HepG2 (cell line): ENCODE measurements around the gene THAP10. TPM values are rescaled to one million over a fixed set of nuclear protein-coding genes. Genes with fewer than 3 reads are reported as not detected.
"Not testable (repeated sequence)": the region's sequence is repeated elsewhere in the genome, so short reads cannot be mapped to it uniquely, and the experiment has no call there.

Experiments used
- ATAC-seq: fragments of 200-7000 bp; cut with Tn5 transposase; 3 replicates; pipeline ENCODE4 v1.9.1; 2020; ENCODE audit warnings: mild to moderate bottlenecking, moderate library complexity
- BruUV-seq: library from RNA; stranded (reverse); fragments of 400-500 nt; replicated peaks from 2 replicates; lab custom pipeline; 2021; lab: Mats Ljungman, UMichigan
- CTCF ChIA-PET: fragments of 300-600 bp; formaldehyde crosslinking; extraction: SDS; loops from one replicate; lab custom pipeline; 2021; ENCODE audit warnings: low total read pairs, inconsistent platforms, low intra/inter-chr PET ratio; lab: Yijun Ruan, JAX
- POLR2A ChIA-PET: fragments of 350-600 bp; sonication (Branson Sonifier 250); formaldehyde crosslinking; loops from one replicate; lab custom pipeline; 2020; ENCODE audit warnings: antibody characterized with exemption, inconsistent platforms; lab: Yijun Ruan, JAX
- DNase-seq: peaks from one replicate; pipeline ENCODE4 v3.0.0-alpha.2; 2015; ENCODE audit warnings: low spot score
- FAIRE-seq: peaks from 3 replicates; lab custom pipeline; 2011; peaks lifted over from hg19 to GRCh38; lab: Jason Lieb, UNC
- H2AFZ ChIP-seq: one replicate; pipeline ENCODE4 v1.6.1; 2011; ENCODE audit warnings: low read length, inconsistent platforms
- H3K27ac ChIP-seq: fragments of 300-600 bp; 3 replicates; pipeline ENCODE4 v1.8.0; 2011; ENCODE audit warnings: mixed run types, mild to moderate bottlenecking, mixed read lengths, low read length, inconsistent platforms; ENCODE audit not compliant: insufficient read depth; ENCODE audit errors: extremely low read length
- H3K27me3 ChIP-seq, 2 experiments: fragments of 200-600 bp in 1 of 2; 2 replicates in 1 of 2; 3 replicates in 1 of 2; pipeline versions ENCODE4 v1.6.0 to v1.8.0; 2011; ENCODE audit warnings: low read length in 2 of 2, mild to moderate bottlenecking in 2 of 2, moderate library complexity in 2 of 2, inconsistent platforms in 1 of 2; ENCODE audit not compliant: insufficient read depth in 2 of 2, control insufficient read depth in 1 of 2
- H3K36me3 ChIP-seq, 2 experiments: fragments of 200-600 bp in 1 of 2; replicated peaks in 1 of 2; 2 replicates in 1 of 2; 3 replicates in 1 of 2; pipeline versions ENCODE4 v1.5.1 to v1.8.0; 2011; ENCODE audit warnings: low read length in 2 of 2, inconsistent platforms in 1 of 2; ENCODE audit not compliant: insufficient read depth in 2 of 2, control insufficient read depth in 1 of 2
- H3K4me1 ChIP-seq: 2 replicates; pipeline ENCODE4 v1.5.1; 2012; ENCODE audit warnings: low read length, inconsistent platforms; ENCODE audit not compliant: insufficient read depth
- H3K4me2 ChIP-seq: 2 replicates; pipeline ENCODE4 v1.6.0; 2011; ENCODE audit warnings: low read depth, low read length, inconsistent platforms
- H3K4me3 ChIP-seq, 3 experiments: fragments of 200-600 bp in 1 of 3; sonication (generic), shearing (Covaris generic) in 1 of 3; replicated peaks in 1 of 3; 2 replicates each; pipeline ENCODE4 v1.5.1; 2011 to 2016; ENCODE audit warnings: low read length in 3 of 3, inconsistent platforms in 2 of 3, low read depth in 2 of 3, mild to moderate bottlenecking in 2 of 3, control low read depth in 1 of 3, mixed read lengths in 1 of 3; ENCODE audit not compliant: insufficient read depth in 1 of 3
- H3K79me2 ChIP-seq: one replicate; pipeline ENCODE4 v1.6.1; 2011; ENCODE audit warnings: low read length, inconsistent platforms; ENCODE audit not compliant: insufficient read depth
- H3K9ac ChIP-seq: 2 replicates; pipeline ENCODE4 v1.6.0; 2011; ENCODE audit warnings: mild to moderate bottlenecking, low read depth, low read length, inconsistent platforms; ENCODE audit not compliant: insufficient read depth
- H3K9me3 ChIP-seq: 2 replicates; pipeline ENCODE4 v1.5.1; 2012; ENCODE audit warnings: mild to moderate bottlenecking, low read length
- H4K20me1 ChIP-seq: 2 replicates; pipeline ENCODE4 v1.6.0; 2011; ENCODE audit warnings: inconsistent platforms, mild to moderate bottlenecking, low read length, moderate library complexity; ENCODE audit not compliant: insufficient read depth
- EHMT2 ChIP-seq: fragments of 200-600 bp; sonication (generic); IDR thresholded peaks from 2 replicates; pipeline ENCODE4 v1.7.0; 2017; ENCODE audit warnings: antibody characterized with exemption, low read depth, low read length, borderline replicate concordance
- FOSL1 ChIP-seq: sonication (generic); formaldehyde crosslinking; IDR thresholded peaks from 2 replicates; pipeline ENCODE4 v1.9.0; 2021; ENCODE audit warnings: missing genetic modification reagents, borderline replicate concordance
- GTF2F1 ChIP-seq: fragments of 150-350 bp; IDR thresholded peaks from 2 replicates; pipeline ENCODE4 v1.6.1; 2014; ENCODE audit warnings: low read length
- JDP2 ChIP-seq: sonication (generic); formaldehyde crosslinking; IDR thresholded peaks from 2 replicates; pipeline ENCODE4 v1.8.1; 2022; ENCODE audit warnings: missing genetic modification reagents, borderline replicate concordance
- MEIS1 ChIP-seq: sonication (generic); formaldehyde crosslinking; IDR thresholded peaks from 2 replicates; pipeline ENCODE4 v1.9.0; 2021; ENCODE audit warnings: mild to moderate bottlenecking, missing genetic modification reagents, moderate library complexity, borderline replicate concordance
- NR2F6 ChIP-seq, 2 experiments: IDR thresholded peaks; 2 replicates each; pipeline ENCODE4 v1.6.1; 2016; ENCODE audit warnings: antibody characterized with exemption in 1 of 2, mild to moderate bottlenecking in 1 of 2
- PRMT3 ChIP-seq: sonication (generic); formaldehyde crosslinking; IDR thresholded peaks from 2 replicates; pipeline ENCODE4 v1.8.1; 2022; ENCODE audit warnings: low read depth, mild to moderate bottlenecking, moderate library complexity, missing genetic modification reagents, borderline replicate concordance
- YEATS4 ChIP-seq: sonication (generic); formaldehyde crosslinking; IDR thresholded peaks from 2 replicates; pipeline ENCODE4 v1.4.0; 2020; ENCODE audit warnings: missing genetic modification reagents, borderline replicate concordance
- ZSCAN12 ChIP-seq: sonication (generic); formaldehyde crosslinking; IDR thresholded peaks from 2 replicates; pipeline ENCODE4 v1.9.0; 2021; ENCODE audit warnings: mild to moderate bottlenecking, missing genetic modification reagents
- ZSCAN25 ChIP-seq: sonication (generic); formaldehyde crosslinking; IDR thresholded peaks from 2 replicates; pipeline ENCODE4 v1.8.0; 2022; ENCODE audit warnings: mild to moderate bottlenecking, missing genetic modification reagents
- WGBS: methylation state at CpG from one replicate; pipeline ENCODE4 v1.1.6; 2017; ENCODE audit warnings: low lambda C conversion rate; 5-methylcytosine and 5-hydroxymethylcytosine counted together
- in situ Hi-C: cut with HindIII; loops from 2 replicates; pipeline ENCODE4 v1.10.0; 2017; ENCODE audit warnings: low pct_unique_long_range_greater_than_20kb; ENCODE audit not compliant: extremely low pct_ligation_motif_present
- intact Hi-C: fragments of 100-400 bp; cut with micrococcal nuclease; formaldehyde crosslinking; loops from one replicate; pipeline ENCODE4 v1.10.0; 2022; ENCODE audit not compliant: unreplicated experiment
- polyA plus RNA-seq, 8 experiments: library from polyadenylated mRNA; depleted of rRNA in 3 of 8; stranded (reverse) in 7 of 8; unstranded in 1 of 8; fragments of >200 nt; fragmentation: Illumina TruSeq in 4 of 8; extraction: Trizol in 4 of 8; gene quantifications; 2 replicates each; pipeline versions ENCODE4 v1.2.1 to v1.2.3, GENCODE V29; 2011 to 2016; ENCODE audit warnings: low read depth in 4 of 8, missing spikeins in 1 of 8, mixed read lengths in 1 of 8; ENCODE audit not compliant: insufficient read depth in 1 of 8
- total RNA-seq, 5 experiments: library from RNA; depleted of rRNA; stranded (reverse); fragments of >200 nt; fragmentation: Illumina TruSeq; extraction: Trizol; gene quantifications; 2 replicates each; pipeline ENCODE4 v1.2.3, GENCODE V29; 2016; ENCODE audit warnings: low read depth in 1 of 5
- TF ChIP-seq, protein P1 (sequence below): sonication (generic); formaldehyde crosslinking; IDR thresholded peaks from 2 replicates; pipeline ENCODE4 v1.4.0; 2020; ENCODE audit warnings: missing genetic modification reagents

The THAP10 gene
- total and polyA plus RNA-seq, 2 of the 13 experiments (the other 11 are each of a cell fraction or from before 2014, with no cell fraction given) = 0.64 to 0.69 TPM

DNA sequence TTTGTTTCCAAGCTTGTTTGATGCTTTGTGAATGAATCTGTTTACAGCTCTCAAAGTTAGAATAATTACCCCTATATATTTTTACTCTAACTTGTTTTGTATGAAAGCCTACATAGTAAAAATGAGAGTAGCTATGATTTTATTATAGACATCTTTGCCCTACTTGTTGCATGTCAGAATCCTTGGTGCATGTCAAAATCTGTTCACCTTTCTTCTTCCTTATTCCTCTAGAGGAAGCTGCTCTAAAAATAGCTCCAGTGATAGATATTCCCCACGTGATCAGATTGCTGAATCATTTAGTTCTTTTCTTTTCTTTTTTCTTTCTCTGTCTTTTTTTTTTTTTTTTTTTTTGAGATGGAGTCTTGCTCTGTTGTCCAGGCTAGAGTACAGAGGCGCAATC, 40.2 kb upstream of the THAP10 start:
- FAIRE-seq = no peak
- 46% methylated on average over 2 of the region's 2 CpGs for WGBS
- POLR2A ChIA-PET = no interaction called here

DNA sequence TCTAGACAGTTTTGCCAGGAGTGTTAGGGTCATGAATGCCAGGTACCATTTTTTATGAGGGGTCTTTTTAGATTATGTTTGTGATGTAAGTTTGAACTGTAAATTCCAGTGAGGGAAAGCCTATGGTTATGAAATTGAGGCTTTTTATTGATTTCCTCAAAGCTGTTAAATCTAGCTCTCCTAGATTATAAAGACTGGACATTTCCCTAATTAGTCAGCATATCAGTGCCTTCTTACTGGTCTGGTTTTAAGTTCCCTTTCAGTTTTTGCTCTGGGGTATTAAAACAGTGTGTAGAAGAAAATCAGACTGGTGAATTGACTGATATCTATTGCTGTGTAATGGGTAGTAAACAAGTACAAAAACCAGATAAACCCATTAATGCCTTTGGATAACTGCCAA, 39.6 kb upstream of the THAP10 start:
- Histone ChIP-seq H3K9me3 (no peaks in the 10 kb centered on the region), H3K79me2 (no peaks in the 10 kb centered on the region), H3K4me3 (no peak overlapping the region), H2AFZ (no peak overlapping the region), H3K4me1 (no peaks in the 10 kb centered on the region), H3K36me3 (no peaks in the 10 kb centered on the region), H3K9ac (no peak overlapping the region), H3K27ac (no peak overlapping the region), H3K4me2 (no peak overlapping the region), H3K27me3 (no peaks in the 10 kb centered on the region), H4K20me1 (no peaks in the 10 kb centered on the region)
- intact Hi-C loops (no loop called here), in situ Hi-C loops (no loop called here)
- POLR2A ChIA-PET = no interaction called here
- FAIRE-seq (no peak), ATAC-seq (no peak), DNase-seq (no peak)
- no TSS peak for BruUV-seq
- TF ChIP-seq ZSCAN25 (CRISPR knock-in tag) (no peak), GTF2F1 (no peak), MEIS1 (CRISPR knock-in tag) (no peak), YEATS4 (no peak), FOSL1 (CRISPR knock-in tag) (no peak), NR2F6 (IDR thresholded peaks at IDR 0.05) (no peak), NR2F6 (CRISPR knock-in tag; IDR thresholded peaks at IDR 0.05) (no peak), ZSCAN12 (CRISPR knock-in tag) (no peak)
- TF ChIP-seq, protein P1, sequence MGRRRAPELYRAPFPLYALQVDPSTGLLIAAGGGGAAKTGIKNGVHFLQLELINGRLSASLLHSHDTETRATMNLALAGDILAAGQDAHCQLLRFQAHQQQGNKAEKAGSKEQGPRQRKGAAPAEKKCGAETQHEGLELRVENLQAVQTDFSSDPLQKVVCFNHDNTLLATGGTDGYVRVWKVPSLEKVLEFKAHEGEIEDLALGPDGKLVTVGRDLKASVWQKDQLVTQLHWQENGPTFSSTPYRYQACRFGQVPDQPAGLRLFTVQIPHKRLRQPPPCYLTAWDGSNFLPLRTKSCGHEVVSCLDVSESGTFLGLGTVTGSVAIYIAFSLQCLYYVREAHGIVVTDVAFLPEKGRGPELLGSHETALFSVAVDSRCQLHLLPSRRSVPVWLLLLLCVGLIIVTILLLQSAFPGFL (CRISPR knock-in tag) = no peak
- CTCF ChIA-PET = no interaction called here

More for the DNA sequence above, 40.2 kb upstream of the THAP10 start:
- H3K4me1 ChIP-seq = no peaks in the 10 kb centered on the region
- DNase-seq (no peak), ATAC-seq (no peak)
- TF ChIP-seq EHMT2 = no peak
- no peak for TF ChIP-seq JDP2 (CRISPR knock-in tag)
- no peak for TF ChIP-seq PRMT3 (CRISPR knock-in tag)
- in situ Hi-C loops (no loop called here), intact Hi-C loops (no loop called here)
- no TSS peak for BruUV-seq
- CTCF ChIA-PET = no interaction called here
- H3K9ac ChIP-seq = no peak overlapping the region
- no peaks in the 10 kb centered on the region for H3K9me3 ChIP-seq
- no peaks in the 10 kb centered on the region for H3K36me3 ChIP-seq
- H3K27me3 ChIP-seq = no peaks in the 10 kb centered on the region
- no peak overlapping the region for H3K27ac ChIP-seq
- no peaks in the 10 kb centered on the region for H3K79me2 ChIP-seq
- H3K4me3 ChIP-seq = no peak overlapping the region
- no peak overlapping the region for H2AFZ ChIP-seq
- H4K20me1 ChIP-seq = no peaks in the 10 kb centered on the region
- H3K4me2 ChIP-seq = no peak overlapping the region

DNA sequence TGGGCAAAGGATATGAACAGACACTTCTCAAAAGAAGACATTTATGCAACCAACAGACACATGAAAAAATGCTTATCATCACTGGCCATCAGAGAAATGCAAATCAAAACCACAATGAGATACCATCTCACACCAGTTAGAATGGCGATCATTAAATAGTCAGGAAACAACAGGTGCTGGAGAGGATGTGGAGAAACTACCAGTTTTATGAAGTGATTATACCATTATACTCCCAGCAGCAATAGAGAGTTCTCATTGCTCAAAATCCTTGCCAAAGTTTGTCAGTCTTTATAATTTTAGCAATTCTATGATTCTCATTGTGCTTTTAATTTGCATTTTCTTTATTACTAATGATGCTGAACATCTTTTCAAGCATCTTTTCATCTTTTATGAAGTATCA, 34.7 kb upstream of the THAP10 start:
- H3K4me3 ChIP-seq, H4K20me1 ChIP-seq, in situ Hi-C loops, CTCF ChIA-PET, H3K4me2 ChIP-seq, H3K27me3 ChIP-seq, H3K79me2 ChIP-seq, DNase-seq, BruUV-seq, POLR2A ChIA-PET, H3K36me3 ChIP-seq, H3K27ac ChIP-seq, H3K4me1 ChIP-seq, H2AFZ ChIP-seq, H3K9me3 ChIP-seq, FAIRE-seq, intact Hi-C loops, ATAC-seq, H3K9ac ChIP-seq: not testable (repeated sequence)
- WGBS = 0% methylated on average over 1 of the region's 1 CpG
